ENCODE results near the gene RHCG.

DNA sequence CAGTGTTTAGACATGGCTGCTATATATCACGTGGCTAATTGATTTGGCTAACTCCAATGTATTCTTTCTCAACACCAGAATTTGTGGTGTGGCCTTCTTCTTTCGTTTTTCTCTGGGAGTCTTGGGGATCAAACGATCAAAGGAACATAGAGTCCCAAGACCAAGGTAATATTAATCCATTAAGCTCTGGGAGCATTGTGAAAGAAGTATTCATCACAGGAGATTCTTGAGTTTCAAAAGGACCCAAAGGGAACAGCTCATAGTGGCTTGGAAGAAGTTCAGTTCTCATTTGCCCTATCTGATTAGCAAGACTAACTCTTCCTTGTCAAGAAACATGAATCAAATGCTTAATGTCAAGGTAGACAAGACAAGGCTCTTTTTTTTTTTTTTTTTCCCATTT lies 46.0 kb upstream of the RHCG start:
- TF ChIP-seq, protein P1, sequence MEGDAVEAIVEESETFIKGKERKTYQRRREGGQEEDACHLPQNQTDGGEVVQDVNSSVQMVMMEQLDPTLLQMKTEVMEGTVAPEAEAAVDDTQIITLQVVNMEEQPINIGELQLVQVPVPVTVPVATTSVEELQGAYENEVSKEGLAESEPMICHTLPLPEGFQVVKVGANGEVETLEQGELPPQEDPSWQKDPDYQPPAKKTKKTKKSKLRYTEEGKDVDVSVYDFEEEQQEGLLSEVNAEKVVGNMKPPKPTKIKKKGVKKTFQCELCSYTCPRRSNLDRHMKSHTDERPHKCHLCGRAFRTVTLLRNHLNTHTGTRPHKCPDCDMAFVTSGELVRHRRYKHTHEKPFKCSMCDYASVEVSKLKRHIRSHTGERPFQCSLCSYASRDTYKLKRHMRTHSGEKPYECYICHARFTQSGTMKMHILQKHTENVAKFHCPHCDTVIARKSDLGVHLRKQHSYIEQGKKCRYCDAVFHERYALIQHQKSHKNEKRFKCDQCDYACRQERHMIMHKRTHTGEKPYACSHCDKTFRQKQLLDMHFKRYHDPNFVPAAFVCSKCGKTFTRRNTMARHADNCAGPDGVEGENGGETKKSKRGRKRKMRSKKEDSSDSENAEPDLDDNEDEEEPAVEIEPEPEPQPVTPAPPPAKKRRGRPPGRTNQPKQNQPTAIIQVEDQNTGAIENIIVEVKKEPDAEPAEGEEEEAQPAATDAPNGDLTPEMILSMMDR (IDR thresholded peaks at IDR 0.05), result no peak
- no peak for TF ChIP-seq POLR2A (IDR thresholded peaks at IDR 0.05)

Data from adrenal gland (tissue), 5 donors.